GM19193 (cell line): ENCODE results near the gene DCST2.

Source experiments
- POLR2A ChIP-seq: IDR thresholded peaks from 4 replicates; pipeline ENCODE4 v1.6.1; 2011; ENCODE audit not compliant: insufficient read depth, insufficient read length; ENCODE audit errors: extremely low read depth

DCST2 gene

GRCh38 chr1:155073377-155074242 is 40.0 kb upstream of the DCST2 start:
- TF ChIP-seq POLR2A, result no peak

GRCh38 chr1:155072531-155073289 is 39.1 kb upstream of the DCST2 start:
- TF ChIP-seq POLR2A, result no peak

- TF ChIP-seq POLR2A, result no peak
Observed at GRCh38 chr1:155071701-155072100, 38.1 kb upstream of the DCST2 start.

GRCh38 chr1:155070721-155071569 is 37.4 kb upstream of the DCST2 start:
- TF ChIP-seq POLR2A, result no peak

GRCh38 chr1:155070158-155070621 is 36.6 kb upstream of the DCST2 start:
- no peak for TF ChIP-seq POLR2A

GRCh38 chr1:155069551-155070157 is 36.1 kb upstream of the DCST2 start:
- TF ChIP-seq POLR2A, result no peak

- no peak for TF ChIP-seq POLR2A
Observed at GRCh38 chr1:155068599-155068998, 35.0 kb upstream of the DCST2 start.

- no peak for TF ChIP-seq POLR2A
Observed at GRCh38 chr1:155066777-155067176, 33.2 kb upstream of the DCST2 start.

GRCh38 chr1:155064832-155065429 is 31.4 kb upstream of the DCST2 start:
- TF ChIP-seq POLR2A, result no peak

- TF ChIP-seq POLR2A, result no peak
Observed at GRCh38 chr1:155064111-155064831, 30.7 kb upstream of the DCST2 start.

- TF ChIP-seq POLR2A, result peak; percentile 68
Observed at GRCh38 chr1:155063550-155064110, 30.0 kb upstream of the DCST2 start, which contains the start of gene EFNA4. Gene EFNA4, plus strand, starts transcription at chr1:155063740. Its CDS starts 84 bp downstream, at chr1:155063824.

GRCh38 chr1:155062702-155063411 is 29.3 kb upstream of the DCST2 start:
- no peak for TF ChIP-seq POLR2A

GRCh38 chr1:155062151-155062686 is 28.6 kb upstream of the DCST2 start:
- no peak for TF ChIP-seq POLR2A
